ENCODE results near the gene PI4KB. TPM values are rescaled to one million over a fixed set of nuclear protein-coding genes. Genes with fewer than 3 reads are reported as not detected.

Gene PI4KB
- total RNA-seq, 2 experiments from 2014 or later, result 38.0 to 50.6 TPM

DNA sequence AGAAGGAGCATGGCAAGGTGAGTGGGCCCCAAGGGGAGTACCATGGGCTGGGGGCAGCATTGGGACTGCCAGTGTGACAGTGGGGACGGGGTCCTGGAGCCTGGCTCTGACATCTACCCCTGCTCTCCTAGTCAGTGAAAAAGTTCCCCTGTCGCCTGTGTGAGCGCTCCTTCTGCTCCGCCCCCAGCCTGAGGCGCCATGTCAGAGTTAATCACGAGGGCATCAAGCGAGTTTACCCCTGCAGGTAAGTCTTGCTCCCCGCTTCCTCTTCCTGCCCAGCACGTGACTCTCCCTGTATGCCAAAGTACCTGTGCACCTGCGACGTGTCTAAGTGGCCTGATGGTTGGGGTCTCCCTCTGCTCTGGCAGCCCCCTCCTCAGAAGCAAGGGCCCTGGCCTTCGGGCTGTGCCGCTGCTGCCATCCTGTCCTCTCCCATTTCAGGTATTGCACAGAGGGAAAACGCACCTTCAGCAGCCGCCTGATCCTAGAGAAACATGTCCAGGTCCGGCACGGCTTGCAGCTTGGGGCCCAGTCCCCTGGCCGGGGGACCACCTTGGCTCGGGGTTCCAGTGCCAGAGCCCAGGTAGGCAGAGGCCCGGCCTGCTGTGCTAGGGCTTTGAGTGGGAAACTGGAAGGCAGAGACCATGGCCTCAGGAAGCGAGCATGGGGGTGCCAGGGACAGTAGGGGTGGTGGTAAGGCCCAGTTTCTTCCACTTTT is 37.1 kb downstream of the PI4KB start:
- H3K79me2 ChIP-seq (ENCODE audit: insufficient read depth, low read depth, low read length), result no peaks in the 10 kb centered on the region
- H3K9me3 ChIP-seq (ENCODE audit: low read length), result no peaks in the 10 kb centered on the region
- POLR2A ChIA-PET, result no interaction called here
- CTCF ChIA-PET (ENCODE audit: unreplicated experiment), result no interaction called here
- H3K36me3 ChIP-seq (ENCODE audit: insufficient read depth, low read length), result peaks cover 91% of the 10 kb centered on the region
- H3K27ac ChIP-seq (ENCODE audit: low read depth, low read length, poor library complexity, severe bottlenecking), result no peak overlapping the region
- H3K4me2 ChIP-seq (ENCODE audit: low read length), result no peak overlapping the region
- no TSS peak for BruUV-seq (replicated peaks)
- H2AFZ ChIP-seq (ENCODE audit: low read length), result no peak overlapping the region
- H4K20me1 ChIP-seq (ENCODE audit: insufficient read depth, low read length), result no peaks in the 10 kb centered on the region; the same call in 1 of the 2 replicates
- H3K4me3 ChIP-seq (ENCODE audit: low read depth, low read length, poor library complexity, severe bottlenecking), result no peak overlapping the region
- no peak for DNase-seq (ENCODE audit: low spot score)
- intact Hi-C loops (cut with micrococcal nuclease; ENCODE audit: unreplicated experiment), result no loop called here
- no peaks in the 10 kb centered on the region for H3K9me2 ChIP-seq (ENCODE audit: insufficient read depth, low read length)
- TF ChIP-seq, protein P1, sequence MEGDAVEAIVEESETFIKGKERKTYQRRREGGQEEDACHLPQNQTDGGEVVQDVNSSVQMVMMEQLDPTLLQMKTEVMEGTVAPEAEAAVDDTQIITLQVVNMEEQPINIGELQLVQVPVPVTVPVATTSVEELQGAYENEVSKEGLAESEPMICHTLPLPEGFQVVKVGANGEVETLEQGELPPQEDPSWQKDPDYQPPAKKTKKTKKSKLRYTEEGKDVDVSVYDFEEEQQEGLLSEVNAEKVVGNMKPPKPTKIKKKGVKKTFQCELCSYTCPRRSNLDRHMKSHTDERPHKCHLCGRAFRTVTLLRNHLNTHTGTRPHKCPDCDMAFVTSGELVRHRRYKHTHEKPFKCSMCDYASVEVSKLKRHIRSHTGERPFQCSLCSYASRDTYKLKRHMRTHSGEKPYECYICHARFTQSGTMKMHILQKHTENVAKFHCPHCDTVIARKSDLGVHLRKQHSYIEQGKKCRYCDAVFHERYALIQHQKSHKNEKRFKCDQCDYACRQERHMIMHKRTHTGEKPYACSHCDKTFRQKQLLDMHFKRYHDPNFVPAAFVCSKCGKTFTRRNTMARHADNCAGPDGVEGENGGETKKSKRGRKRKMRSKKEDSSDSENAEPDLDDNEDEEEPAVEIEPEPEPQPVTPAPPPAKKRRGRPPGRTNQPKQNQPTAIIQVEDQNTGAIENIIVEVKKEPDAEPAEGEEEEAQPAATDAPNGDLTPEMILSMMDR (conservative IDR thresholded peaks at IDR 0.05; ENCODE audit: low read length), result no peak
- no peak for TF ChIP-seq EZH2phosphoT487 (IDR thresholded peaks at IDR 0.05; ENCODE audit: borderline replicate concordance, low read depth, low read length)
- no peaks in the 10 kb centered on the region for H3K4me1 ChIP-seq (ENCODE audit: insufficient read depth, low read length, poor library complexity, severe bottlenecking)

DNA sequence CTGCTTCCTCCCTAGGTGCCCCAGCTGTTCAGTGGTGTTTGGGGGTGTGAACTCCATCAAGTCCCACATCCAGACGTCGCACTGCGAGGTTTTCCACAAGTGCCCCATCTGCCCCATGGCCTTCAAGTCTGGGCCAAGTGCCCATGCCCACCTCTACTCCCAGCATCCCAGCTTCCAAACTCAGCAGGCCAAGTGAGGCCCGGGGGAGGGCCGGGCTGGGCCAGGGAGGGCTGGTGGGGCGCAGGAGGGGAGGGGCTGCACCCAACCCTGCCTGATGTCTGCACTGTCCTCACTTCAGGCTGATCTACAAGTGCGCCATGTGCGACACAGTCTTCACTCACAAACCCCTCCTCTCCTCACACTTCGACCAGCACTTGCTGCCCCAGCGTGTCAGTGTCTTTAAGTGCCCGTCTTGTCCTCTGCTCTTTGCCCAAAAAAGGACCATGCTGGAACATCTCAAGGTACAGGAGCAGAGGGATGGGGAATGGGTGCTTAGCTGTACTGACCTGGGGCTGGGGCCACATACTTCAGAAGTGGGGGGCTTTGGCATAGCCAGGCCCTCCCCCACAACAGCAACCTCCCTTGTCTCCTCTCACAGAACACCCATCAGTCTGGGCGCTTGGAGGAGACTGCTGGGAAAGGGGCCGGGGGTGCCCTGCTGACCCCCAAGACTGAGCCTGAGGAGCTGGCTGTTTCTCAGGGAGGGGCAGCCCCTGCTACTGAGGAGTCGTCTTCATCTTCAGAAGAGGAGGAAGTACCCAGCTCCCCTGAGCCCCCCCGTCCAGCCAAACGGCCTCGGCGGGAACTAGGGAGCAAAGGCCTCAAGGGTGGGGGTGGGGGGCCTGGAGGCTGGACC is 37.9 kb downstream of the PI4KB start:
- H3K9me2 ChIP-seq (ENCODE audit: insufficient read depth, low read length), result no peaks in the 10 kb centered on the region
- no peaks in the 10 kb centered on the region; the same call in 1 of the 2 replicates for H4K20me1 ChIP-seq (ENCODE audit: insufficient read depth, low read length)
- H3K4me2 ChIP-seq (ENCODE audit: low read length), result no peak overlapping the region
- peaks cover 84% of the 10 kb centered on the region for H3K36me3 ChIP-seq (ENCODE audit: insufficient read depth, low read length)
- H3K4me1 ChIP-seq (ENCODE audit: insufficient read depth, low read length, poor library complexity, severe bottlenecking), result peaks cover 3% of the 10 kb centered on the region
- intact Hi-C loops (cut with micrococcal nuclease; ENCODE audit: unreplicated experiment), result no loop called here
- BruUV-seq (replicated peaks), result no TSS peak
- ChIA-PET CTCF (ENCODE audit: unreplicated experiment) (no interaction called here), POLR2A (no interaction called here)
- no peak overlapping the region for H3K4me3 ChIP-seq (ENCODE audit: low read depth, low read length, poor library complexity, severe bottlenecking)
- H3K79me2 ChIP-seq (ENCODE audit: insufficient read depth, low read depth, low read length), result 0 out of 2 replicates have a peak, but pooled peaks cover under 1% of the 10 kb centered on the region
- no peak overlapping the region for H3K27ac ChIP-seq (ENCODE audit: low read depth, low read length, poor library complexity, severe bottlenecking)
- no peak overlapping the region for H2AFZ ChIP-seq (ENCODE audit: low read length)
- no peaks in the 10 kb centered on the region for H3K9me3 ChIP-seq (ENCODE audit: low read length)
- no peak for DNase-seq (ENCODE audit: low spot score)
- TF ChIP-seq, protein P1 (conservative IDR thresholded peaks at IDR 0.05; ENCODE audit: low read length), result no peak
- no peak for TF ChIP-seq EZH2phosphoT487 (IDR thresholded peaks at IDR 0.05; ENCODE audit: borderline replicate concordance, low read depth, low read length)
